A673 (cell line): ENCODE measurements around the gene MSANTD1. TPM values are rescaled to one million over a fixed set of nuclear protein-coding genes. Genes with fewer than 3 reads are reported as not detected.

Experiments used
- BruUV-seq: library from RNA; stranded (reverse); fragments of 400-500 nt; replicated peaks from 2 replicates; lab custom pipeline; 2021; lab: Mats Ljungman, UMichigan
- CTCF ChIA-PET: fragments of 300-600 bp; sonication (Branson Sonifier 250); formaldehyde crosslinking; loops from one replicate; lab custom pipeline; 2022; ENCODE audit warnings: antibody characterized with exemption; lab: Charles Lee
- POLR2A ChIA-PET: fragments of 300-600 bp; sonication (Branson Sonifier 250); formaldehyde crosslinking; loops from one replicate; lab custom pipeline; 2022; ENCODE audit warnings: antibody characterized with exemption; ENCODE audit not compliant: low non-redundant PET; lab: Charles Lee
- DNase-seq: peaks from one replicate; pipeline ENCODE4 v3.0.0-alpha.2; 2015; ENCODE audit warnings: low spot score
- H3K27ac ChIP-seq: fragments of 200-600 bp; sonication (generic); 2 replicates; pipeline ENCODE4 v1.5.1; 2016; ENCODE audit warnings: mixed run types, low read depth, mild to moderate bottlenecking, mixed read lengths, antibody characterized with exemption, low read length; ENCODE audit not compliant: poor library complexity, severe bottlenecking
- H3K27me3 ChIP-seq: fragments of 200-600 bp; sonication (generic); replicated peaks from 2 replicates; pipeline ENCODE4 v1.6.1; 2017; ENCODE audit warnings: mixed run types, low read depth, mild to moderate bottlenecking, mixed read lengths, antibody characterized with exemption, low read length; ENCODE audit not compliant: insufficient read depth, poor library complexity
- H3K36me3 ChIP-seq: fragments of 200-600 bp; sonication (generic); 2 replicates; pipeline ENCODE4 v1.6.1; 2016; ENCODE audit warnings: mixed run types, mild to moderate bottlenecking, mixed read lengths, antibody characterized with exemption, low read length; ENCODE audit not compliant: insufficient read depth, poor library complexity, severe bottlenecking
- H3K4me1 ChIP-seq: fragments of 200-600 bp; sonication (generic); 2 replicates; pipeline ENCODE4 v1.6.1; 2017; ENCODE audit warnings: mixed run types, mild to moderate bottlenecking, mixed read lengths, antibody characterized with exemption, low read length; ENCODE audit not compliant: insufficient read depth, poor library complexity, severe bottlenecking
- H3K4me3 ChIP-seq: fragments of 200-600 bp; sonication (generic); 2 replicates; pipeline ENCODE4 v1.5.1; 2016; ENCODE audit warnings: low read depth, mixed run types, mild to moderate bottlenecking, mixed read lengths, low read length; ENCODE audit not compliant: poor library complexity, severe bottlenecking
- H3K9me3 ChIP-seq: fragments of 200-600 bp; sonication (generic); 2 replicates; pipeline ENCODE4 v1.6.1; 2016; ENCODE audit warnings: mixed run types, low read depth, mild to moderate bottlenecking, mixed read lengths, antibody characterized with exemption, low read length; ENCODE audit not compliant: poor library complexity, severe bottlenecking
- CTCF ChIP-seq: fragments of 300-800, 200-600 bp; sonication (generic); conservative IDR thresholded peaks from 2 replicates; pipeline ENCODE4 v1.5.1; 2017; ENCODE audit warnings: low read depth, mild to moderate bottlenecking, antibody characterized with exemption, low read length, moderate library complexity, mixed read lengths
- EZH2 ChIP-seq: fragments of 200-600 bp; sonication (generic); IDR thresholded peaks from 2 replicates; pipeline ENCODE4 v1.6.1; 2017; ENCODE audit warnings: borderline replicate concordance, low read depth, mild to moderate bottlenecking, mixed read lengths, antibody characterized with exemption, low read length; ENCODE audit not compliant: poor library complexity, severe bottlenecking
- intact Hi-C: fragments of 100-400 bp; cut with micrococcal nuclease; formaldehyde crosslinking; loops from one replicate; pipeline ENCODE4 v1.10.0; 2022; ENCODE audit not compliant: unreplicated experiment
- total RNA-seq: library from RNA; stranded (reverse); gene quantifications from 2 replicates; pipeline ENCODE4 v1.2.3, GENCODE V29; 2021

MSANTD1 gene
- total RNA-seq, 1 experiment from 2014 or later: 2.3 TPM

GRCh38 chr4:3208826-3209225, 40.1 kb upstream of the MSANTD1 start:
- H3K27me3 ChIP-seq: no peaks in the 10 kb centered on the region
- H3K27ac ChIP-seq: no peak overlapping the region
- H3K9me3 ChIP-seq: no peaks in the 10 kb centered on the region
- ChIA-PET POLR2A (no interaction called here), CTCF (no interaction called here)
- intact Hi-C loops: no loop called here
- no peaks in the 10 kb centered on the region for H3K4me1 ChIP-seq
- H3K36me3 ChIP-seq: peaks cover 34% of the 10 kb centered on the region
- BruUV-seq: no TSS peak
- H3K4me3 ChIP-seq: no peak overlapping the region
- no peak for DNase-seq
- TF ChIP-seq EZH2 (no peak), CTCF (no peak)

GRCh38 chr4:3209551-3210325, 39.2 kb upstream of the MSANTD1 start:
- Histone ChIP-seq H3K27ac (no peak overlapping the region), H3K36me3 (peaks cover 34% of the 10 kb centered on the region), H3K9me3 (no peaks in the 10 kb centered on the region), H3K4me1 (no peaks in the 10 kb centered on the region), H3K27me3 (no peaks in the 10 kb centered on the region), H3K4me3 (no peak overlapping the region)
- DNase-seq: no peak
- no peak for TF ChIP-seq EZH2
- no peak for TF ChIP-seq CTCF
- BruUV-seq: no TSS peak
- CTCF ChIA-PET: interaction anchor here (0.6 kb wide), 1 partner anchor 8 kb away, joined by 5 read pairs; no protein-coding TSS in a partner anchor
- POLR2A ChIA-PET: no interaction called here
- intact Hi-C loops: no loop called here

GRCh38 chr4:3210467-3210866, 38.5 kb upstream of the MSANTD1 start:
- CTCF ChIA-PET: no interaction called here
- DNase-seq: no peak
- Histone ChIP-seq H3K27me3 (no peaks in the 10 kb centered on the region), H3K9me3 (no peaks in the 10 kb centered on the region), H3K4me3 (no peak overlapping the region), H3K36me3 (peaks cover 41% of the 10 kb centered on the region), H3K27ac (no peak overlapping the region), H3K4me1 (no peaks in the 10 kb centered on the region)
- BruUV-seq: no TSS peak
- POLR2A ChIA-PET: no interaction called here
- intact Hi-C loops: no loop called here
- TF ChIP-seq EZH2: no peak
- TF ChIP-seq CTCF: no peak
